OCI-LY1 (cell line): ENCODE results near the gene NDRG4.

Experiments
- EZH2 ChIP-seq: fragments of 200-600 bp; sonication (generic), shearing (Covaris generic); IDR thresholded peaks from 2 replicates; pipeline ENCODE4 v1.8.0; 2017; ENCODE audit warnings: borderline replicate concordance, mixed run types, mild to moderate bottlenecking, antibody characterized with exemption, low read length, moderate library complexity, mixed read lengths
- TF ChIP-seq, protein P1 (sequence below): fragments of 200-600 bp; sonication (generic), shearing (Covaris generic); IDR thresholded peaks from 2 replicates; pipeline ENCODE4 v1.5.1; 2017; ENCODE audit warnings: mild to moderate bottlenecking, antibody characterized with exemption, low read length, moderate library complexity, mixed read lengths

DNA sequence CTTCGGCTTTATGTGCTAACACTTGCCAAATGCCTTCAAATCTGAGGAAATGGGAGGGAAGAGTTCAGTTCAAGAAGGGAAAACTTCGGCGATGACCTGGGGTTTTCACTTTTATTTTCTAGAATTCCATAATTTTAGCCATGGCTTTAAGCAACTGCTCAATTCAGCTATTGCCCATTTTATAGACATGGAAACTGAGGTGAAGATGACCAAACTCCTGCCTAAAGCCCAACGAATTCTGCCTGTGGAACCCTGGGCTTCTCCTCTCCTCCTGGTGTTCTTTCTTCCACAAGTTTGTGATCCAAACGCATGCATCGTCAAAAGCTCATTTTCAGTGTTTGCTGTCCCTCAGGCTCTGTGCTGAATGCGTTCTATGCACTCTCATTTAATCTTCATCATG, 49.4 kb upstream of the NDRG4 start:
- TF ChIP-seq EZH2: no peak
- TF ChIP-seq, protein P1, sequence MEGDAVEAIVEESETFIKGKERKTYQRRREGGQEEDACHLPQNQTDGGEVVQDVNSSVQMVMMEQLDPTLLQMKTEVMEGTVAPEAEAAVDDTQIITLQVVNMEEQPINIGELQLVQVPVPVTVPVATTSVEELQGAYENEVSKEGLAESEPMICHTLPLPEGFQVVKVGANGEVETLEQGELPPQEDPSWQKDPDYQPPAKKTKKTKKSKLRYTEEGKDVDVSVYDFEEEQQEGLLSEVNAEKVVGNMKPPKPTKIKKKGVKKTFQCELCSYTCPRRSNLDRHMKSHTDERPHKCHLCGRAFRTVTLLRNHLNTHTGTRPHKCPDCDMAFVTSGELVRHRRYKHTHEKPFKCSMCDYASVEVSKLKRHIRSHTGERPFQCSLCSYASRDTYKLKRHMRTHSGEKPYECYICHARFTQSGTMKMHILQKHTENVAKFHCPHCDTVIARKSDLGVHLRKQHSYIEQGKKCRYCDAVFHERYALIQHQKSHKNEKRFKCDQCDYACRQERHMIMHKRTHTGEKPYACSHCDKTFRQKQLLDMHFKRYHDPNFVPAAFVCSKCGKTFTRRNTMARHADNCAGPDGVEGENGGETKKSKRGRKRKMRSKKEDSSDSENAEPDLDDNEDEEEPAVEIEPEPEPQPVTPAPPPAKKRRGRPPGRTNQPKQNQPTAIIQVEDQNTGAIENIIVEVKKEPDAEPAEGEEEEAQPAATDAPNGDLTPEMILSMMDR: no peak
